Measurements from ENCODE around the gene FAM107B. TPM values are rescaled to one million over a fixed set of nuclear protein-coding genes. Genes with fewer than 3 reads are reported as not detected.

FAM107B gene
- total and polyA plus RNA-seq, 8 donors: 22.6 to 105 (median 54.5) TPM

- no peak for TF ChIP-seq CTCF (IDR thresholded peaks at IDR 0.05)
- intact Hi-C loops (cut with DNase I): no loop called here
- Histone ChIP-seq H3K4me1 (no peaks in the 10 kb centered on the region), H3K4me3 (no peak overlapping the region), H3K27me3 (no peaks in the 10 kb centered on the region), H3K36me3 (no peaks in the 10 kb centered on the region), H3K27ac (no peak overlapping the region), H3K9me3 (no peaks in the 10 kb centered on the region)
- FAIRE-seq: no peak
- ATAC-seq: no peak
- no peak for DNase-seq
- WGBS, 2 donors: 87 to 88% methylated on average over 8 of the region's 8 CpGs
These were observed 150.1 kb downstream of the FAM107B start for GRCh38 chr10:14624600-14624999.

GRCh38 chr10:14623931-14624330, 150.8 kb downstream of the FAM107B start:
- no peak for ATAC-seq
- intact Hi-C loops (cut with DNase I): no loop called here
- TF ChIP-seq CTCF (IDR thresholded peaks at IDR 0.05): no peak
- DNase-seq: no peak
- no peak for FAIRE-seq
- Histone ChIP-seq H3K4me1 (no peaks in the 10 kb centered on the region), H3K27ac (no peak overlapping the region), H3K4me3 (no peak overlapping the region), H3K27me3 (no peaks in the 10 kb centered on the region), H3K36me3 (no peaks in the 10 kb centered on the region), H3K9me3 (no peaks in the 10 kb centered on the region)
- 73 to 97% methylated on average over 3 of the region's 3 CpGs for WGBS, 2 donors

GRCh38 chr10:14621037-14621436, 153.7 kb downstream of the FAM107B start:
- DNase-seq (no peak), FAIRE-seq (no peak), ATAC-seq (no peak)
- no peaks in the 10 kb centered on the region for H3K27me3 ChIP-seq
- WGBS, 2 donors: 75 to 87% methylated on average over 1 of the region's 1 CpG
- no peak overlapping the region for H3K27ac ChIP-seq
- no peaks in the 10 kb centered on the region for H3K9me3 ChIP-seq
- intact Hi-C loops (cut with DNase I): no loop called here
- H3K4me3 ChIP-seq: no peak overlapping the region
- no peaks in the 10 kb centered on the region for H3K36me3 ChIP-seq
- H3K4me1 ChIP-seq: peaks cover 0 to 4% (median 0%) of the 10 kb centered on the region in 3 donors
- TF ChIP-seq CTCF (IDR thresholded peaks at IDR 0.05): no peak

- H3K27me3 ChIP-seq: no peaks in the 10 kb centered on the region
- FAIRE-seq (no peak), DNase-seq (no peak), ATAC-seq (no peak)
- H3K4me1 ChIP-seq: peaks cover 0 to 4% (median 0%) of the 10 kb centered on the region in 3 donors
- H3K9me3 ChIP-seq: no peaks in the 10 kb centered on the region
- no peak overlapping the region for H3K27ac ChIP-seq
- H3K4me3 ChIP-seq: no peak overlapping the region
- intact Hi-C loops (cut with DNase I): no loop called here
- 81 to 82% methylated on average over 7 of the region's 7 CpGs for WGBS, 2 donors
- no peak for TF ChIP-seq CTCF (IDR thresholded peaks at IDR 0.05)
- H3K36me3 ChIP-seq: no peaks in the 10 kb centered on the region
These were observed 156.0 kb downstream of the FAM107B start for GRCh38 chr10:14618674-14619073.

- no peaks in the 10 kb centered on the region for H3K9me3 ChIP-seq
- no peak overlapping the region for H3K27ac ChIP-seq
- no peak for DNase-seq
- peak in 2 of 4 donors; percentile 58 to 65 for ATAC-seq
- intact Hi-C loops (cut with DNase I): no loop called here
- no peaks in the 10 kb centered on the region for H3K36me3 ChIP-seq
- no peak overlapping the region for H3K4me3 ChIP-seq
- FAIRE-seq: no peak
- WGBS, 2 donors: 80 to 95% methylated on average over 4 of the region's 4 CpGs
- no peaks in the 10 kb centered on the region for H3K27me3 ChIP-seq
- TF ChIP-seq CTCF (IDR thresholded peaks at IDR 0.05): no peak
- peaks cover 0 to 11% (median 6%) of the 10 kb centered on the region in 3 donors for H3K4me1 ChIP-seq
These were observed 156.8 kb downstream of the FAM107B start for GRCh38 chr10:14617852-14618251.

Data from pancreas (tissue), 10 donors.